Uterus (tissue), 4 donors: ENCODE measurements around the gene TIMM44. TPM values are rescaled to one million over a fixed set of nuclear protein-coding genes. Genes with fewer than 3 reads are reported as not detected.

Experiments
- DNase-seq, 2 donors: peaks; one replicate each; pipeline ENCODE4 v3.0.0-alpha.2; 2019 to 2020
- H3K27ac ChIP-seq, 2 donors: fragments of 200-600 bp; sonication (generic); 1 replicate in 1 of 2; 2 replicates in 1 of 2; pipeline ENCODE4 v1.5.1; 2016 to 2018
- H3K27me3 ChIP-seq, 2 donors: fragments of 200-600 bp; sonication (generic); one replicate each; pipeline ENCODE4 v1.5.1; 2018 to 2019; ENCODE audit warnings: control low read depth in 1 of 2
- H3K36me3 ChIP-seq, 2 donors: fragments of 200-600 bp; sonication (generic); one replicate each; pipeline ENCODE4 v1.5.1; 2019; ENCODE audit warnings: control low read depth in 1 of 2
- H3K4me1 ChIP-seq, 2 donors: fragments of 200-600 bp; sonication (generic); one replicate each; pipeline ENCODE4 v1.5.1; 2018 to 2019; ENCODE audit warnings: control low read depth in 1 of 2
- H3K4me3 ChIP-seq, 2 donors: fragments of 200-600 bp; sonication (generic); 1 replicate in 1 of 2; 2 replicates in 1 of 2; pipeline ENCODE4 v1.5.1; 2018 to 2019; ENCODE audit warnings: mild to moderate bottlenecking in 1 of 2
- H3K9me3 ChIP-seq, 2 donors: fragments of 200-600 bp; sonication (generic); one replicate each; pipeline ENCODE4 v1.5.1; 2019; ENCODE audit warnings: control low read depth in 1 of 2
- CTCF ChIP-seq, 4 experiments: fragments of 200-600 bp in 2 of 4; fragments of 450-650 bp in 2 of 4; sonication (generic) in 2 of 4; IDR thresholded peaks; one replicate each; pipeline ENCODE4 v1.5.1; 2016 to 2019; ENCODE audit warnings: antibody characterized with exemption in 4 of 4, mild to moderate bottlenecking in 2 of 4, moderate library complexity in 1 of 4
- POLR2A ChIP-seq, 2 donors: fragments of 450-650 bp; IDR thresholded peaks; one replicate each; pipeline ENCODE4 v1.6.1; 2016; ENCODE audit warnings: antibody characterized with exemption in 2 of 2, mild to moderate bottlenecking in 1 of 2, moderate library complexity in 1 of 2
- intact Hi-C: fragments of 100-400 bp; cut with DNase I; formaldehyde crosslinking; loops from one replicate; pipeline ENCODE4 v1.15.1; 2023; ENCODE audit warnings: low total_unique reads
- total RNA-seq, 4 donors: library from RNA; depleted of rRNA in 3 of 4; stranded (reverse); fragments of >200 nt in 3 of 4; gene quantifications; one replicate each; pipeline versions ENCODE4 v1.1.0 to v1.2.4, GENCODE V29; 2014 to 2023
- donor health status: DM: yes; HTN: yes; CAD: no.

The TIMM44 gene
- total RNA-seq, 4 donors from 2014 or later = 41.1 to 117 (median 62.9) TPM

GRCh38 chr19:7980635-7981121 lies 37.2 kb upstream of the TIMM44 start:
- Histone ChIP-seq H3K27ac (no peak overlapping the region), H3K9me3 (no peaks in the 10 kb centered on the region), H3K4me1 (no peaks in the 10 kb centered on the region), H3K4me3 (no peak overlapping the region), H3K36me3 (no peaks in the 10 kb centered on the region), H3K27me3 (no peaks in the 10 kb centered on the region)
- no peak for DNase-seq
- no peak for TF ChIP-seq CTCF (IDR thresholded peaks at IDR 0.05)
- no peak for TF ChIP-seq POLR2A (IDR thresholded peaks at IDR 0.05)
- intact Hi-C loops = no loop called here

- H3K36me3 ChIP-seq = no peaks in the 10 kb centered on the region
Observed at GRCh38 chr19:7980168-7980567, 36.7 kb upstream of the TIMM44 start.

GRCh38 chr19:7979559-7979958 lies 36.1 kb upstream of the TIMM44 start:
- H3K4me3 ChIP-seq = no peak overlapping the region
- no peaks in the 10 kb centered on the region for H3K36me3 ChIP-seq
- H3K4me1 ChIP-seq = no peaks in the 10 kb centered on the region
- intact Hi-C loops = no loop called here
- no peak for DNase-seq
- TF ChIP-seq CTCF (IDR thresholded peaks at IDR 0.05) = no peak
- no peak for TF ChIP-seq POLR2A (IDR thresholded peaks at IDR 0.05)
- H3K27ac ChIP-seq = no peak overlapping the region
- no peaks in the 10 kb centered on the region for H3K27me3 ChIP-seq
- H3K9me3 ChIP-seq = no peaks in the 10 kb centered on the region

More at GRCh38 chr19:7980168-7980567, 36.7 kb upstream of the TIMM44 start:
- no peaks in the 10 kb centered on the region for H3K4me1 ChIP-seq
- TF ChIP-seq CTCF (IDR thresholded peaks at IDR 0.05) (no peak), POLR2A (IDR thresholded peaks at IDR 0.05) (no peak)
- intact Hi-C loops = no loop called here
- no peak overlapping the region for H3K4me3 ChIP-seq
- H3K27me3 ChIP-seq = no peaks in the 10 kb centered on the region
- no peak for DNase-seq
- no peaks in the 10 kb centered on the region for H3K9me3 ChIP-seq
- H3K27ac ChIP-seq = no peak overlapping the region

GRCh38 chr19:7979011-7979410 lies 35.5 kb upstream of the TIMM44 start:
- Histone ChIP-seq H3K9me3 (no peaks in the 10 kb centered on the region), H3K4me1 (no peaks in the 10 kb centered on the region), H3K27ac (no peak overlapping the region), H3K4me3 (no peak overlapping the region), H3K27me3 (no peaks in the 10 kb centered on the region), H3K36me3 (no peaks in the 10 kb centered on the region)
- intact Hi-C loops = no loop called here
- DNase-seq = no peak
- TF ChIP-seq POLR2A (IDR thresholded peaks at IDR 0.05) (no peak), CTCF (IDR thresholded peaks at IDR 0.05) (no peak)

- TF ChIP-seq POLR2A (IDR thresholded peaks at IDR 0.05) = no peak
- TF ChIP-seq CTCF (IDR thresholded peaks at IDR 0.05) = no peak
- Histone ChIP-seq H3K4me3 (no peak overlapping the region), H3K36me3 (no peaks in the 10 kb centered on the region), H3K27ac (no peak overlapping the region), H3K4me1 (no peaks in the 10 kb centered on the region), H3K9me3 (no peaks in the 10 kb centered on the region), H3K27me3 (no peaks in the 10 kb centered on the region)
- intact Hi-C loops = no loop called here
- DNase-seq = no peak
Observed at GRCh38 chr19:7978179-7978825, 34.8 kb upstream of the TIMM44 start.
